ENCODE results near the gene KRT33A. TPM values are rescaled to one million over a fixed set of nuclear protein-coding genes. Genes with fewer than 3 reads are reported as not detected.

The KRT33A gene
- total and polyA plus RNA-seq, 10 donors: not detected

DNA sequence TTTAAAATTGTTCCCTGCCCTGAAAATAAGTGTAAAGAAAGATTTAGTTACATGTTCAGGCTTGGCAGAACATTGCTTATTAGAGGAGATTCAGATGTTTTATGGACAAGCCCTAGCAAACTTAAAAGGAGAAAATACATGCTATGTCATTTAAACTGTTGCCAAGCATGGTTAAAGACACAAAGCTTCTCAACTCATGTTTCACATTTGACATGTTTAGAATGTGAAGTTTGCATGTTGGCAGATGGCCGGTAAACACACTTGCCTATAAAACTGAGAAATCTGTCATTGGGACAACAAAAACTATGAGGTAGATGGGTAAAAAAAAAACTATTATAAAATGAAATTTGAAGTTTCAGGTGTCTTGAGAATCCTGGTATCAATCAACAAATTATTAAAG is 53.8 kb downstream of the KRT33A start:
- WGBS, 5 donors: 79 to 83% (median 81%) methylated on average over 1 of the region's 1 CpG
- H3K36me3 ChIP-seq: no peaks in the 10 kb centered on the region
- peaks cover 0 to 7% (median 0%) of the 10 kb centered on the region in 7 donors for H3K27me3 ChIP-seq (replicated peaks in 1 of 7)
- no peak overlapping the region for H3K27ac ChIP-seq
- no peak overlapping the region for H3K4me3 ChIP-seq
- peaks cover 0 to 2% (median 0%) of the 10 kb centered on the region in 8 donors for H3K9me3 ChIP-seq
- TF ChIP-seq POLR2AphosphoS5 (IDR thresholded peaks at IDR 0.05) (no peak), POLR2A (IDR thresholded peaks at IDR 0.05) (no peak)
- TF ChIP-seq, protein P1, sequence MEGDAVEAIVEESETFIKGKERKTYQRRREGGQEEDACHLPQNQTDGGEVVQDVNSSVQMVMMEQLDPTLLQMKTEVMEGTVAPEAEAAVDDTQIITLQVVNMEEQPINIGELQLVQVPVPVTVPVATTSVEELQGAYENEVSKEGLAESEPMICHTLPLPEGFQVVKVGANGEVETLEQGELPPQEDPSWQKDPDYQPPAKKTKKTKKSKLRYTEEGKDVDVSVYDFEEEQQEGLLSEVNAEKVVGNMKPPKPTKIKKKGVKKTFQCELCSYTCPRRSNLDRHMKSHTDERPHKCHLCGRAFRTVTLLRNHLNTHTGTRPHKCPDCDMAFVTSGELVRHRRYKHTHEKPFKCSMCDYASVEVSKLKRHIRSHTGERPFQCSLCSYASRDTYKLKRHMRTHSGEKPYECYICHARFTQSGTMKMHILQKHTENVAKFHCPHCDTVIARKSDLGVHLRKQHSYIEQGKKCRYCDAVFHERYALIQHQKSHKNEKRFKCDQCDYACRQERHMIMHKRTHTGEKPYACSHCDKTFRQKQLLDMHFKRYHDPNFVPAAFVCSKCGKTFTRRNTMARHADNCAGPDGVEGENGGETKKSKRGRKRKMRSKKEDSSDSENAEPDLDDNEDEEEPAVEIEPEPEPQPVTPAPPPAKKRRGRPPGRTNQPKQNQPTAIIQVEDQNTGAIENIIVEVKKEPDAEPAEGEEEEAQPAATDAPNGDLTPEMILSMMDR (IDR thresholded peaks at IDR 0.05 in 8 of 11, conservative IDR thresholded peaks at IDR 0.05 in 3 of 11): no peak
- DNase-seq: no peak
- intact Hi-C loops (cut with DNase I; ENCODE audit: low total_unique reads): no loop called here
- H3K4me1 ChIP-seq: no peaks in the 10 kb centered on the region

Other genes starting within 250 kb of the KRT33A start
Only the 30 nearest of the 34 such genes appear.
- not detected for gene KRTAP4-12, start 226.6 kb downstream of the KRT33A start, total RNA-seq
- not detected for gene KRTAP4-12, start 226.6 kb downstream of the KRT33A start, polyA plus RNA-seq
- gene KRTAP4-6, start 210.3 kb downstream of the KRT33A start, total RNA-seq: not detected
- gene KRTAP4-6, start 210.3 kb downstream of the KRT33A start, polyA plus RNA-seq: not detected
- gene KRTAP4-5, start 201.0 kb downstream of the KRT33A start, total RNA-seq: not detected
- not detected for gene KRTAP4-5, start 201.0 kb downstream of the KRT33A start, polyA plus RNA-seq
- not detected for gene KRTAP4-4, start 190.1 kb downstream of the KRT33A start, total RNA-seq
- gene KRTAP4-4, start 190.1 kb downstream of the KRT33A start, polyA plus RNA-seq: not detected
- not detected for gene KRTAP4-3, start 182.6 kb downstream of the KRT33A start, total RNA-seq
- not detected for gene KRTAP4-3, start 182.6 kb downstream of the KRT33A start, polyA plus RNA-seq
- not detected for gene KRTAP4-2, start 172.6 kb downstream of the KRT33A start, total RNA-seq
- not detected for gene KRTAP4-2, start 172.6 kb downstream of the KRT33A start, polyA plus RNA-seq
- not detected for gene KRTAP4-1, start 165.9 kb downstream of the KRT33A start, total RNA-seq
- gene KRTAP4-1, start 165.9 kb downstream of the KRT33A start, polyA plus RNA-seq: not detected
- gene KRTAP9-1, start 160.9 kb downstream of the KRT33A start, total RNA-seq: not detected
- gene KRTAP9-1, start 160.9 kb downstream of the KRT33A start, polyA plus RNA-seq: not detected
- gene KRTAP9-2, start 124.2 kb downstream of the KRT33A start, total RNA-seq: not detected
- gene KRTAP9-2, start 124.2 kb downstream of the KRT33A start, polyA plus RNA-seq: not detected
- not detected for gene KRTAP9-3, start 118.4 kb downstream of the KRT33A start, total RNA-seq
- not detected for gene KRTAP9-3, start 118.4 kb downstream of the KRT33A start, polyA plus RNA-seq
- gene KRTAP9-8, start 112.8 kb downstream of the KRT33A start, total RNA-seq: not detected
- gene KRTAP9-8, start 112.8 kb downstream of the KRT33A start, polyA plus RNA-seq: not detected
- not detected for gene KRTAP9-4, start 101.1 kb downstream of the KRT33A start, total RNA-seq
- not detected for gene KRTAP9-4, start 101.1 kb downstream of the KRT33A start, polyA plus RNA-seq
- gene KRTAP9-9, start 95.4 kb downstream of the KRT33A start, total RNA-seq: not detected
- gene KRTAP9-9, start 95.4 kb downstream of the KRT33A start, polyA plus RNA-seq: not detected
- not detected for gene KRTAP9-6, start 85.5 kb downstream of the KRT33A start, total RNA-seq
- gene KRTAP9-6, start 85.5 kb downstream of the KRT33A start, polyA plus RNA-seq: not detected
- not detected for gene KRTAP9-7, start 75.1 kb downstream of the KRT33A start, total RNA-seq
- not detected for gene KRTAP9-7, start 75.1 kb downstream of the KRT33A start, polyA plus RNA-seq
- not detected for gene KRTAP29-1, start 48.0 kb downstream of the KRT33A start, total RNA-seq
- gene KRTAP29-1, start 48.0 kb downstream of the KRT33A start, polyA plus RNA-seq: not detected
- gene KRTAP16-1, start 41.5 kb downstream of the KRT33A start, total RNA-seq: not detected
- not detected for gene KRTAP16-1, start 41.5 kb downstream of the KRT33A start, polyA plus RNA-seq
- gene KRTAP17-1, start 35.1 kb downstream of the KRT33A start, total RNA-seq: not detected
- not detected for gene KRTAP17-1, start 35.1 kb downstream of the KRT33A start, polyA plus RNA-seq
- gene KRT33B, start 19.0 kb upstream of the KRT33A start, total RNA-seq: not detected
- not detected for gene KRT33B, start 19.0 kb upstream of the KRT33A start, polyA plus RNA-seq
- gene KRT34, start 31.5 kb upstream of the KRT33A start, total RNA-seq: not detected
- not detected for gene KRT34, start 31.5 kb upstream of the KRT33A start, polyA plus RNA-seq
- not detected for gene KRT31, start 46.8 kb upstream of the KRT33A start, total RNA-seq
- not detected for gene KRT31, start 46.8 kb upstream of the KRT33A start, polyA plus RNA-seq
- not detected for gene KRT37, start 73.8 kb upstream of the KRT33A start, total RNA-seq
- not detected for gene KRT37, start 73.8 kb upstream of the KRT33A start, polyA plus RNA-seq
- gene KRT38, start 90.2 kb upstream of the KRT33A start, total RNA-seq: under 1 TPM in 2 of 7 donors, not detected in 5; 0.26 to 0.39 TPM
- not detected for gene KRT38, start 90.2 kb upstream of the KRT33A start, polyA plus RNA-seq
- gene KRT32, start 116.6 kb upstream of the KRT33A start, total RNA-seq: not detected
- not detected for gene KRT32, start 116.6 kb upstream of the KRT33A start, polyA plus RNA-seq
- under 1 TPM in 1 of 7 donors, not detected in 6; 0.19 TPM for gene KRT35, start 130.3 kb upstream of the KRT33A start, total RNA-seq
- gene KRT35, start 130.3 kb upstream of the KRT33A start, polyA plus RNA-seq: under 1 TPM in 1 of 3 donors, not detected in 2; 0.19 TPM
- gene KRT36, start 139.1 kb upstream of the KRT33A start, total RNA-seq: 1 to 10 TPM in 2 of 7 donors, under 1 TPM in 4, not detected in 1; 0.27 to 2.7 (median 0.44) TPM
- under 1 TPM; 0.20 to 0.51 (median 0.22) TPM for gene KRT36, start 139.1 kb upstream of the KRT33A start, polyA plus RNA-seq
- gene KRT13, start 154.8 kb upstream of the KRT33A start, total RNA-seq: not detected
- gene KRT13, start 154.8 kb upstream of the KRT33A start, polyA plus RNA-seq: 10 to 100 TPM in 1 of 3 donors, 1 to 10 TPM in 2; 1.6 to 26.4 (median 3.8) TPM
- gene KRT15, start 168.1 kb upstream of the KRT33A start, total RNA-seq: not detected
- gene KRT15, start 168.1 kb upstream of the KRT33A start, polyA plus RNA-seq: 1 to 10 TPM in 1 of 3 donors, under 1 TPM in 2; 0.07 to 1.3 (median 0.11) TPM
- 1 to 10 TPM in 3 of 7 donors, under 1 TPM in 3, not detected in 1; 0.44 to 2.8 (median 0.83) TPM for gene KRT19, start 177.5 kb upstream of the KRT33A start, total RNA-seq
- gene KRT19, start 177.5 kb upstream of the KRT33A start, polyA plus RNA-seq: 1 to 10 TPM in 2 of 3 donors, under 1 TPM in 1; 0.20 to 3.9 (median 1.9) TPM
- gene KRT9, start 221.2 kb upstream of the KRT33A start, total RNA-seq: not detected
- gene KRT9, start 221.2 kb upstream of the KRT33A start, polyA plus RNA-seq: not detected